HG03469 (cell line): ENCODE measurements around the gene PLXDC2.
"Not testable (repeated sequence)": the region's sequence is repeated elsewhere in the genome, so short reads cannot be mapped to it uniquely, and the experiment has no call there.

Source experiments
- ATAC-seq: cut with Tn5 transposase; IDR thresholded peaks from one replicate; pipeline ENCODE4 v1.9.1; 2021; ENCODE audit warnings: mild to moderate bottlenecking, moderate library complexity, moderate number of reproducible peaks; ENCODE audit not compliant: unreplicated experiment

Gene PLXDC2

GRCh38 chr10:19816411-19817230 lies at the start of gene PLXDC2:
PLXDC2 (plus strand) TSS chr10:19816432.
- no peak for ATAC-seq

DNA sequence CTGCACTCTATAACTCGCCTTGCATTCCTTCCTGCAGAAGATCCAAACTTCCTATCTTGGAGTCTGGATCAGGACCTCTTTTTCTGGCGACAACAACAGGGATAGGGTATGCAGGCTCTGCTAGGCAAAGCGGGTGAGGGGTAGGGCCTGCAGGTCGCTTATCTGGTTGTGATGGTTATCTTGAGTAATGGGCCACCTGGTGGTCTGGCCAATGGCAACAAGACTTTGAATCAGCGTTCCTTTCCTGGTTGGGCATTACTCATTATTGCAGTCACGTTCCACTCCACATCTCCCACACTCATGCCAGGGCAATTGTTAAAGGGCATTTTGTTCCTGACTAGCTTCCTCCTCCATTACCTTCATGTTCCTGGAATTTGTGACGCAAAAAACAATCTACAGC lies 48.4 kb upstream of the PLXDC2 start:
- no peak for ATAC-seq

DNA sequence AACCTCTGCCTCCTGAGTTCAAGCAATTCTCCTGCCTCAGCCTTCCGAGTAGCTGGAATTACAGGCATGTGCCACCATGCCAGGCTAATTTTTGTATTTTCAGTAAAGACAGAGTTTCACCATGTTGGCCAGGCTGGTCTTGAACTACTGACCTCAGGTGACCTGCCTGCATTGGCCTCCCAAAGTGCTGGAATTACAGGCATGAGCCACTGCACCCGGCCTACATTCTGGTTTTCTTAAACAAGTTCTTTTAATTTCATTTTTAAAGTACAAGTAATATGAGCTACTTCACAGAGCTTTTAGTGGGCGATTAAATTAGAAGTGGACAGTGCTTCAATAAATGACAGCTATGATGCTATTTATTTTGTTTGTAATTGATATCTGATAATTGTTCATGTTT lies 46.4 kb upstream of the PLXDC2 start:
- not testable (repeated sequence) for ATAC-seq

GRCh38 chr10:19772972-19773371 lies 43.3 kb upstream of the PLXDC2 start:
- ATAC-seq, result no peak

DNA sequence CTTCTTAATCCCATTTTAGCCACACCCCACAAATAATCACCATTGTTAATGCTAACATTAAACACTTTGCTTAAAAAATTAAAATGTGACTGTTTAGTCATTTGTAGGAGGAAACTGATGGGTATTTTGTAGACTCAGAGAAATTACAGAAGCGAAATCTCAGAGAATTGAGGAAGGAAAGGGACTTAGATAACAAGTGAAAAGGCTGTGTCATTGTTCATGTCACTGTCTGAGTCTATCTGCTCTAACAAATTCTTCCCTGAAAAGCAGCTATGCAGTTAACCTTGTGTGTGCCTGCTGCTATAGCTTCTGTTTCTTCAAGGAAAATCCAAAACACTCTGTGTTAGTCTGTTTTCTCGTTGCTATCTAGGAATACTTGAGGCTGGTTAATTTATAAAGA lies 40.9 kb upstream of the PLXDC2 start:
- ATAC-seq, result no peak

DNA sequence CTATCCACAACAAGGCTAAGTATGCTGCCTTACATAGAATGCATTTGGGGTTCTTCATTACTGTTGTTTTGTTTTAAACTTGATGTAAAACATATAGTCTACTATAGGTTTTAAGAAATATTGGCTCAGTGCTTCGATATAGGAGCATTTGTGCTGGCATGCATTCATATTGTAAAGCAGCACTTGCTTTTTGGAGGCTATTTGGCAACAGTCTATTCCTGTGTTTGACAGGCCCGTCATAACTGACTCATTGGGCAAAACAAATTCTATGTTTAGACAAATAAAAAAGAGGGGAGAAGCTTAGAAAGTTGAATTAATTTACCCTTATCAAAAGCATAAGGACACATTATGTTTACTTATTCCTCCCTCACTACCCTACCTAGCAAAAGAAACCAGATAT lies 38.4 kb upstream of the PLXDC2 start:
- no peak for ATAC-seq

GRCh38 chr10:19778996-19779395 lies 37.2 kb upstream of the PLXDC2 start:
- ATAC-seq, result no peak

DNA sequence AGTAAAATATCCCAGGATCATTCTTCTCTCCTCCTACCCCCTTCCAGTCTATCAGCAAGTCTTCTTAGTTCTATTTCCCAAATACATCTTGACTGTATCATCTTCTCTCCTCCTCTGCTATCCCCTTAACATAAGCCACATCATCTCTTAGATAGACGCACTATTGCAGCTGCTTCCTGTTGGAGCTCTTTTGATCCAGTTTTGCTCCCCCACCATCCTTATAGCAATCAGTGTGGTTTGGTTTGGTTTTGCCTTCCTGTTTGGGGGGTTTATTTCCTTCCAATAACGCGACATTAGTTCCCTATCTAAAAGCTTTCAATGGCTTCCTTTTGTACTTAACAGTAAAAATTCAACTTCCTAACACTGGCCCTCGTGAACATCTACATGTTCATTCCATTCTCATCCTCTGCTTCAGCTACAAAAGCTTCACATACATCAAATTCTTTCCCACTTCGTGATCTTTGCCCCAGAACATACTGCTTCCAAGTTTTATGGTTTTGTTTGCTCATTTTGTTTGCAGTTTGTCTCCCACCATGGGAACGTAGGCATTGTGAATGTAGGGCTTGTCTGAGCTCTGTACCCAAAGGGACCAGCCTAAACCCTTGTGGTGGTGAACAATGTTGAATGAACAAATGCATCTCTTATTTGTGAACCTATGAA lies 33.7 kb upstream of the PLXDC2 start:
- ATAC-seq, result no peak

DNA sequence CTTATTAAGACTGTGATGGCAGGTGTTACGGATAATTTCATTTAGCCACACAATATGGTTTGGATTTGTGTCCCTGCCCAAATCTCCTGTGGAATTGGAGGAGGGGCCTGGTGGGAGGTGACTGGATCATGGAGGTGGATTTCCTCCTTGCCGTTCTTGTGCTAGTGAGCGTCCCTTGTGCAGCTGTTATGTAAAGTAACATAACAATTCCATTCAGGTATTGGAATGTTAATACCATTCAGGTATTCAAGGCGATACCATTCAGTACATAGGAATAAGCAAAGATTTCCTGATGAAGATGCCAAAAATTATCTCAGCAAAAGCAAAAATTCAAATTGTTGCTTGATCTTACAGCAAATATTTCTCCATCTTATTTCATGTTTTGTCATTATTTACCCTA lies 32.5 kb upstream of the PLXDC2 start:
- ATAC-seq, result no peak

DNA sequence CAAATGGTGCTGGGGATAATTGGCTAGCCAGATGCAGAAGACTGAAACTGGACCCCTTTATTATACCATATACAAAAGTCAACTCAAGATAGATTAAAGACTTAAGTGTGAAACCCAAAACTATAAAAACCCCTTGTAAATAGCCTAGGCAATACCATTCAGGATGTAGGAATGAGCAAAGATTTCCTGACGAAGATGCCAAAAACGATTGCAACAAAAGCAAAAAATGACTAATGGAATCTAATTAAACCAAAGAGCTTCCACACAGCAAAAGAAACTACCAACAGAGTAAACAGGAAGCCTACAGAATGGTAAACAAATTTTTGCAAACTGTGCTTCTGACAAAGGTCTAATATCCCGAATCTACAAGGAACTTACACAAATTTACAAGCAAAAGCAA lies 30.9 kb upstream of the PLXDC2 start:
- ATAC-seq, result no peak

- peak; percentile 60 for ATAC-seq
These were observed 28.1 kb upstream of the PLXDC2 start for GRCh38 chr10:19788075-19788686.

GRCh38 chr10:19788902-19789301 lies 27.3 kb upstream of the PLXDC2 start:
- no peak for ATAC-seq

DNA sequence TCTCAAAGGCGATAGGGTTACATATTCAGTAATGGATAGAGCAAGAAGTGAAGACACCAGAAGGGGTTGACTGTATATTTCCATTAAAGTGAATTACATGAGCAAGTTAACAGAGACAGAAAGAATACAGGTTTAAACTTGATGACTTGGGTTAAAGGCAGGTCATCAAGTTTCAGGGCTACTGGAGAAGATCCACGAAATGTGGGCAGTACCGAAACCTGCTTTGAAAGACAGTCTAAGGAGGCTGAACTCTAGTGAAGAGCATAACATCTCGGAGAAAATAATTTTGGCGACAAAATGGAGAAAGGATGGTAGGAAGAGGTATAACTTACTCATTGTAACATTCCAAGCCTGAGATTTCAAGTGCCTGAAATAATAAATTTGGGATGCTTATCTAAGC lies 26.6 kb upstream of the PLXDC2 start:
- ATAC-seq, result no peak

GRCh38 chr10:19791032-19791431 lies 25.2 kb upstream of the PLXDC2 start:
- ATAC-seq, result no peak

- no peak for ATAC-seq
These were observed 20.5 kb upstream of the PLXDC2 start for GRCh38 chr10:19795684-19796083.

DNA sequence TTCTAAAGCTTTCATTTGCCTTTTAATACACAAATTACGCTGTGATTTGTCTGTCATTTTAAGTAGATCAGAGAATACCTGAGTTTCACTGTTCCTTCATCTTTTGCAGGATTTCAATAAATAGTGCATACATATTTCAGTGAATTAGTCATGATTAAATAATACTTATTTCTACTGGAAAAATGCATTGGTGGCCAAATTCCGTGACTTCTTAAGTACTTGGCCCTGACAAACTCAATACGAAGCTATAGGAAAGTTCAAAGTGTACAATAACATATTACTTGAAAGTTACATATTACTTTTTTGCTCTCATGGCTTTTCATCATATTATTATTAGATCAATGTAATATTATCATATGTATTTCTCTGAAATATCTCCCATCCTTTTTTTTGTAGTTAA lies 16.1 kb upstream of the PLXDC2 start:
- ATAC-seq, result no peak

DNA sequence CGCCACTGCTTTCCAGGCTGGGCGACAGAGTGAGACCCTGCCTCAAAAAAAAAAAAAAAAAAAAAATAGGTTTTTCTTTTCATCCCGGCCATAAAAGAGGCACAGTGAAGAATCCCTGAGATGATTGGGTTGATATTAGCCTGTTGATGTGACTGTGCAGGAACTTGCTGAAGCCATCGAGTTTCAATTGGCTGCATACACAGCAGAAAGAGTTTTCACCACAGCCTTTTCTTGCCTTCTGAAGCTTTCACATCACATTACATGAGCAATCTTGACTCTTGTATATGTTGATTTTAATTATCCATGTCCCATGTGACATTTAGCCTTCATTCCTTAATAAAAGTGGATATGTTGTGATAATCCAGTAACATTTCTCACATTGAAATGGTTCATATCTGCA lies 14.9 kb upstream of the PLXDC2 start:
- ATAC-seq, result no peak

DNA sequence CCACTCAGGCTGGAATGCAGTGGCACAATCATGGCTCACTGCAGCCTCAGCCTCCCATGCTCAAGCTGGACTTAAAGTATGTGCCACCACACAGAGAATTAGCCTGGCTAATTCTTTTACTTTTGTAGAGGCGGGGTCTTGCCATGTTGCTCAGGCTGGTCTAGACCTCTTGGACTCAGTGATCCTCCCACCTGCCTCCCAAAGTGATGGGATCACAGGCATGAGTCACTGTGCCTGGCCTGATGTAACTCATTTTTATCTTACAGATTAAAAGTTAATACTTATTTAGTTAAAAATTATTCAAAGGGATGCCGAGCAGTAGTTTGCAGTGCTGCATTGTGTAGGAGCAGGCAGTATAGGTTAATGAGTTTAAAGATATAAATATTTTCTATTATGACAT lies 12.6 kb upstream of the PLXDC2 start:
- ATAC-seq, result no peak

GRCh38 chr10:19809481-19809880 lies 6.8 kb upstream of the PLXDC2 start:
- ATAC-seq, result no peak

DNA sequence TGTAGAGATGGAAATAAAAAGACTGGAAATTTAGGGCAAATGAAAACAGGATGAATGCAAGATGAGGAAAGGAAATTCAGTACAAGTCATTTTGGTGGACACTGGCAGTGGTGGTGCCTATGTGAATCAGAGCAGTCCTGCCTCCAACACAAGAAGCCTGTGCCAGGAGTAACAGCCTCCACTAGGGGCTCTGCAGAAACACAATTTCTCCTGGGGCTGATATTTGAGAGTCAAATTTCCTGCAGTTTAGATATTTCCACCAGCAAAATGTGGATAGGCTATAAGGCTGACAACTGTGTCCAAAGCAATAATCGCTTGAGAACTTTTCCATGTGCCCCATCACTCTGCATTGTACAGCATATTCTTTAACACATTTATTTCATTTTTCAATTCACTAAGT lies 4.7 kb upstream of the PLXDC2 start:
- no peak for ATAC-seq

GRCh38 chr10:19812976-19813375 lies 3.3 kb upstream of the PLXDC2 start:
- no peak for ATAC-seq
